Activated CD4-positive, alpha-beta memory T cell treated with anti-CD3 and anti-CD28 coated beads, Interleukin-2, amount 10 ng/mL, durations not matched to agents 7 days and 5 days (primary cell): ENCODE results near the gene TLX2. TPM values are rescaled to one million over a fixed set of nuclear protein-coding genes. Genes with fewer than 3 reads are reported as not detected.

Source experiments
- CTCF ChIA-PET: fragments of 350-600 bp; sonication (Branson Sonifier 250); formaldehyde crosslinking; loops from one replicate; lab custom pipeline; 2021; ENCODE audit warnings: antibody characterized with exemption, inconsistent platforms; lab: Charles Lee
- POLR2A ChIA-PET: fragments of 350-600 bp; sonication (Branson Sonifier 250); formaldehyde crosslinking; loops from one replicate; lab custom pipeline; 2021; ENCODE audit warnings: antibody characterized with exemption; lab: Charles Lee
- DNase-seq: peaks from one replicate; pipeline ENCODE4 v3.0.0-alpha.2; 2020
- H3K27ac Mint-ChIP-seq: one replicate; pipeline ENCODE4 v1.8.0; 2021; ENCODE audit warnings: mild to moderate bottlenecking, mixed read lengths
- H3K27me3 Mint-ChIP-seq: one replicate; pipeline ENCODE4 v1.8.0; 2021; ENCODE audit warnings: mixed read lengths
- H3K36me3 Mint-ChIP-seq: one replicate; pipeline ENCODE4 v1.8.0; 2021; ENCODE audit warnings: low read depth, mixed read lengths
- H3K4me1 Mint-ChIP-seq: one replicate; pipeline ENCODE4 v1.8.0; 2021; ENCODE audit warnings: mixed read lengths
- H3K4me3 Mint-ChIP-seq: one replicate; pipeline ENCODE4 v1.8.0; 2021; ENCODE audit warnings: mild to moderate bottlenecking, mixed read lengths
- H3K9me3 Mint-ChIP-seq: one replicate; pipeline ENCODE4 v1.8.0; 2021; ENCODE audit warnings: mixed read lengths
- total RNA-seq, 2 experiments: library from RNA; stranded (reverse); gene quantifications; one replicate each; pipeline ENCODE4 v1.2.3, GENCODE V29; 2021

The TLX2 gene
- total RNA-seq, 2 experiments from 2014 or later, result 2.6 to 3.3 TPM

DNA sequence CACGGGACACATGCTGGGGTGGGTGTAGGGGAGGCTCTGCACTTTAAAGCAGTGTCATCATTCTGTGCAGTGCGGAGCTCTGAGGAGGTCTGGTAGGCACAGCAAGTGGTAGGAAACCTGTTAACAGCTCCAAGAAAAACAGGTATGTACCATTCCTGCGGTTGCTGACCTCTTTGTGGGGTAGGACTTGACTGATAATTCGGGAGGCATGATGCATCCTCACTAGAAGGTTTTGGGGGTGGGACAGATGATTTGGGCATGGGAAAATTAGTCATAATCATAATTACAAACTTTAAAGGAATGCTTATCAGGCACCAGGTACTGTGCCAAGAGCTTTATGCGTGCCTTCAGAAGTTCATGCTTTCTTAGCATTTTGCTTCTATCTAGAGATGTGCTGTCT is 50.0 kb downstream of the TLX2 start:
- H3K27me3 Mint-ChIP-seq, result peaks cover 16% of the 10 kb centered on the region
- CTCF ChIA-PET, result interaction anchor here (1.1 kb wide), 1 partner anchor 9 kb away, joined by 3 read pairs; no protein-coding TSS in a partner anchor
- no peak overlapping the region for H3K27ac Mint-ChIP-seq
- H3K4me1 Mint-ChIP-seq, result peaks cover 52% of the 10 kb centered on the region
- no peak for DNase-seq
- POLR2A ChIA-PET, result interaction anchor here (1.4 kb wide), 1 partner anchor 9 kb away, joined by 5 read pairs; no protein-coding TSS in a partner anchor
- no peak overlapping the region for H3K4me3 Mint-ChIP-seq
- H3K36me3 Mint-ChIP-seq, result no peaks in the 10 kb centered on the region
- H3K9me3 Mint-ChIP-seq, result no peaks in the 10 kb centered on the region

GRCh38 chr2:74566076-74566753 is 52.0 kb downstream of the TLX2 start:
- POLR2A ChIA-PET, result interaction anchor here (0.7 to 2.0 kb wide), 7 partner anchors 8 to 84 kb away, joined by 3 to 9 read pairs (median 3); partner anchors contain the start of genes AUP1 and HTRA2
- no peaks in the 10 kb centered on the region for H3K9me3 Mint-ChIP-seq
- H3K36me3 Mint-ChIP-seq, result no peaks in the 10 kb centered on the region
- DNase-seq, result no peak
- H3K27ac Mint-ChIP-seq, result peak overlapping the region; percentile 48
- CTCF ChIA-PET, result interaction anchor here (1.2 to 4.8 kb wide), 6 partner anchors 10 to 91 kb away, joined by 3 to 34 read pairs (median 4); no protein-coding TSS in a partner anchor
- peaks cover 7% of the 10 kb centered on the region for H3K27me3 Mint-ChIP-seq
- peaks cover 45% of the 10 kb centered on the region for H3K4me1 Mint-ChIP-seq
- no peak overlapping the region for H3K4me3 Mint-ChIP-seq

GRCh38 chr2:74566754-74567085 is 52.5 kb downstream of the TLX2 start:
- Mint-ChIP-seq H3K9me3 (no peaks in the 10 kb centered on the region), H3K27me3 (peaks cover 5% of the 10 kb centered on the region), H3K27ac (peak overlapping the region; percentile 48), H3K4me1 (peaks cover 43% of the 10 kb centered on the region), H3K36me3 (no peaks in the 10 kb centered on the region), H3K4me3 (no peak overlapping the region)
- ChIA-PET POLR2A (interaction anchor here (0.9 to 2.0 kb wide), 9 partner anchors 8 to 37 kb away, joined by 3 to 9 read pairs (median 5); partner anchors contain the start of genes AUP1 and HTRA2), CTCF (interaction anchor here (1.2 to 4.8 kb wide), 6 partner anchors 10 to 92 kb away, joined by 3 to 34 read pairs (median 4); no protein-coding TSS in a partner anchor)
- no peak for DNase-seq

Other genes starting within 250 kb of the TLX2 start
- gene SLC4A5, start 171.0 kb upstream of the TLX2 start, total RNA-seq, result 1 to 10 TPM; 2.5 to 3.4 TPM
- gene DCTN1, start 134.1 kb upstream of the TLX2 start, total RNA-seq, result 10 to 100 TPM; 88.9 to 99.7 TPM
- 1 to 10 TPM; 1.2 to 1.6 TPM for gene C2orf81, start 92.8 kb upstream of the TLX2 start, total RNA-seq
- 100 to 1,000 TPM; 102 to 105 TPM for gene WDR54, start 92.7 kb upstream of the TLX2 start, total RNA-seq
- gene RTKN, start 72.5 kb upstream of the TLX2 start, total RNA-seq, result 1 to 10 TPM; 1.1 TPM
- gene INO80B, start 59.4 kb upstream of the TLX2 start, total RNA-seq, result 10 to 100 TPM; 39.8 to 40.3 TPM
- gene WBP1, start 56.0 kb upstream of the TLX2 start, total RNA-seq, result 10 to 100 TPM; 58.3 to 60.4 TPM
- 10 to 100 TPM; 70.3 to 73.1 TPM for gene MOGS, start 49.1 kb upstream of the TLX2 start, total RNA-seq
- gene MRPL53, start 41.8 kb upstream of the TLX2 start, total RNA-seq, result 100 to 1,000 TPM; 115 to 126 TPM
- gene CCDC142, start 31.5 kb upstream of the TLX2 start, total RNA-seq, result 10 to 100 TPM; 20.9 to 25.0 TPM
- gene TTC31, start 31.4 kb upstream of the TLX2 start, total RNA-seq, result 10 to 100 TPM; 42.3 to 42.9 TPM
- 1 to 10 TPM; 1.2 to 1.8 TPM for gene LBX2, start 14.8 kb upstream of the TLX2 start, total RNA-seq
- 10 to 100 TPM; 23.0 to 31.4 TPM for gene PCGF1, start 6.8 kb upstream of the TLX2 start, total RNA-seq
- gene DQX1, start 11.8 kb downstream of the TLX2 start, total RNA-seq, result under 1 TPM; 0.33 to 0.45 TPM
- 100 to 1,000 TPM; 118 to 119 TPM for gene AUP1, start 15.3 kb downstream of the TLX2 start, total RNA-seq
- gene HTRA2, start 15.5 kb downstream of the TLX2 start, total RNA-seq, result 10 to 100 TPM; 49.2 to 51.1 TPM
- gene LOXL3, start 39.5 kb downstream of the TLX2 start, total RNA-seq, result under 1 TPM; 0.60 to 0.70 TPM
- gene DOK1, start 40.3 kb downstream of the TLX2 start, total RNA-seq, result 10 to 100 TPM; 45.2 to 46.8 TPM
- not detected for gene M1AP, start 133.9 kb downstream of the TLX2 start, total RNA-seq
- 1 to 10 TPM; 6.6 to 8.2 TPM for gene SEMA4F, start 139.8 kb downstream of the TLX2 start, total RNA-seq